ENCODE results near the gene CYTH2. TPM values are rescaled to one million over a fixed set of nuclear protein-coding genes. Genes with fewer than 3 reads are reported as not detected.

CYTH2 gene
- total RNA-seq, 1 donor from 2014 or later = 36.6 TPM

DNA sequence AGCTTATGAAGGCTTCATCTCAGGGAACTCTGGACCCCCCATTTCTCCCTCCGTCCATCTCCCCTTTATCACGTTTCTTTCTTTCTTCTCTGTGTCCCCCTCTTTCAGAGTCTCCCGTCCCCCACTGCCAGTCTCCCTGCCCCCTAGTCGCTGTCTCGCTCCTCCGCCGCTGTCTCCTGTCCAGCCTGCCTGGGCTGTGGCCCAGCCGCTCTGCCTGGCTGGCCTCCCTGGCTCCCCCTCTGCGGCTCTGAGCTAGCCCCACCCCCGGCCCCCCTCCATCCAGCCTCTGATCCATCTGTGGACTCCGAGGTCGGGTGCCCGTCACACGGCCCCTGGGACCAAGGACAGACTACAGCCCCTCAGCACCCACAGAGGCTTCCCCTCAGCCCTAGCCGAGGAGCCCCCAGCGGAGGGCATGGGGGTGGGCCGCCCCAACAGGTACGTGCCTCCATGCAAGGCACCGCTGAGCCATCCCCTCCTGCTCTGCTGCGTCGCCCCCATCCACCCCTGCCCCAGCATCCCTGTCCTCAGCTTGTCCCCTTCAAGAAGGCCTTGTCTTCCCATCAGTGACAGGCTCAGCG, 14.9 kb upstream of the CYTH2 start:
- no peak for FAIRE-seq
- Histone ChIP-seq H3K36me3 (ENCODE audit: control insufficient read depth, insufficient read depth, low read length) (peaks cover 49% of the 10 kb centered on the region), H3K27me3 (ENCODE audit: control insufficient read depth, insufficient read depth, low read length) (no peaks in the 10 kb centered on the region), H3K4me3 (ENCODE audit: low read depth, low read length) (no peak overlapping the region)
- no peak for DNase-seq (ENCODE audit: low read depth)
- TF ChIP-seq, protein P1, sequence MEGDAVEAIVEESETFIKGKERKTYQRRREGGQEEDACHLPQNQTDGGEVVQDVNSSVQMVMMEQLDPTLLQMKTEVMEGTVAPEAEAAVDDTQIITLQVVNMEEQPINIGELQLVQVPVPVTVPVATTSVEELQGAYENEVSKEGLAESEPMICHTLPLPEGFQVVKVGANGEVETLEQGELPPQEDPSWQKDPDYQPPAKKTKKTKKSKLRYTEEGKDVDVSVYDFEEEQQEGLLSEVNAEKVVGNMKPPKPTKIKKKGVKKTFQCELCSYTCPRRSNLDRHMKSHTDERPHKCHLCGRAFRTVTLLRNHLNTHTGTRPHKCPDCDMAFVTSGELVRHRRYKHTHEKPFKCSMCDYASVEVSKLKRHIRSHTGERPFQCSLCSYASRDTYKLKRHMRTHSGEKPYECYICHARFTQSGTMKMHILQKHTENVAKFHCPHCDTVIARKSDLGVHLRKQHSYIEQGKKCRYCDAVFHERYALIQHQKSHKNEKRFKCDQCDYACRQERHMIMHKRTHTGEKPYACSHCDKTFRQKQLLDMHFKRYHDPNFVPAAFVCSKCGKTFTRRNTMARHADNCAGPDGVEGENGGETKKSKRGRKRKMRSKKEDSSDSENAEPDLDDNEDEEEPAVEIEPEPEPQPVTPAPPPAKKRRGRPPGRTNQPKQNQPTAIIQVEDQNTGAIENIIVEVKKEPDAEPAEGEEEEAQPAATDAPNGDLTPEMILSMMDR (IDR thresholded peaks at IDR 0.05; ENCODE audit: insufficient read depth, low read length, severe bottlenecking) = no peak

DNA sequence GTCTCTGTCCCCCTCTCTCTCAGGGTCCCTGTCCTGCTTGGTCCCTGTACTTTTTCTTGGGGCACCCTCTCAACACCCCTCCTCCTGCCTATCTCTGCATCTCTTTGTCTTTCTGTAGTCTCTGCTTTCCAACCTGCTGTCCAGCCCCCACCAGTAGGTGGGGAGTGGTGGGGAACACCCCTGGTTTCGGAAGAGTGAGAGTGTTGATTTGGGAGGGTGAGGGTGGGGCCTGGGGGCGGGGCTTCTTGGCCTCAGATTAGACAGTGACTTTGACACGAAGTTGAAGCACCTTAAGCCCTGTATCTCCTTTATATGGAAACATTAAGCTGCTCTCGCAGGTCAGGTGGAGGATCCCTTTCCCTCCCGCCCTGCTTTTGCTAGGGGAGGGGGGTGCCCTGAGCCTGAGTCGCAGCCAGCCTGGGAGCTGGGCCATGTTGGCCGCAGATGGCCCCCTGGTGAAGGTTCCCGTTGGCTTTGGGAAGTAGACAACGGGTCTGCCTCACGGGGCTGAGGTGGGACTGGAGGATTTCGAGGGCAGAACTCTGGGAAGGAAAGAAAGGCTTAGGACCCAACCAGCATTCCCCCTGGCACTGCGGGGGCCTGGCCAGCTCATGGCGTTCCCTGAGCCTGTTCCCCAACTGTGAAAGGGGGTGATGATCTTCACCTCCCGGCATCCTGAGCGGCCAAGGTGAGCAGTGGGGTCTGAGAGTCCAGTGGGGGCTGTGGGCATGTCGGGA, 13.8 kb upstream of the CYTH2 start, which contains the start of gene KCNJ14:
Gene KCNJ14 (plus strand): TSS at position 404 of the 737 bp plus-strand sequence. CDS start 6,151 bp downstream, outside the sequence.
- TF ChIP-seq, protein P1 (IDR thresholded peaks at IDR 0.05; ENCODE audit: insufficient read depth, low read length, severe bottlenecking) = no peak
- FAIRE-seq = no peak
- no peak within 1 kb of the TSS for H3K4me3 ChIP-seq (ENCODE audit: low read depth, low read length)

DNA sequence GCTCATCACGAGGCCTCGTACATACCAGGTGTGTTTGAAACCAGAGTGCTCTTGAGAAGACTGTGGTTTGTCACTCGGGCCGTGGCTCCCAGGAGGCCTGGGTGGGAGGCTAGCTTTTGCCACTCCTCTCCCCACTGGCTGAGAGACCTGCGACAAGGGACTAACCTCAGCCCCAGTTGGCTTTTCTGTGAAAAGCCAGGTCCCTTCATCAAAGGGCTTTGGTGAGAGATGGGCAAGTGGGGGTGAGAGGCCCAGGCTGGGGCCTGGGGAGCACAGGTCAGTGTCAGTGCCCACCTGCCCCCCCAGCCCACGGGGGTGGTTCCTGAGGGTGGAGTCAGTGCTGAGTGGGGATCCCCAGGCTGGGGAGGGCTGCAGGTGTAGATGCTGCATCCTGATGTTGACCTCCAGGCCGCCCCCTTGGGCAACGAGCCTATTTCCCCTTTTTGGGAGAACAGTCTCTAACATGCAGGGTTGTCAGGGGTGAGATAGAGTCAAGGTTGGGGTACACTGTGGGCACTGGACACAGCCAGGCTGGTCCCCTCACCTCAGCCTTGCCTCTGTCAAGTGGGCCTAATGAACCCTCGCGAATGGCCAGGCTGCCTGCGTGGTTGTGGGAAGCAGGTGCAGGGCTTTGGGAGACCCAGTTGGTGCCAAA, 13.1 kb upstream of the CYTH2 start:
- H3K36me3 ChIP-seq (ENCODE audit: control insufficient read depth, insufficient read depth, low read length) = peaks cover 36% of the 10 kb centered on the region
- H3K4me3 ChIP-seq (ENCODE audit: low read depth, low read length) = no peak overlapping the region
- H3K27me3 ChIP-seq (ENCODE audit: control insufficient read depth, insufficient read depth, low read length) = no peaks in the 10 kb centered on the region
- DNase-seq (ENCODE audit: low read depth) (no peak), FAIRE-seq (no peak)
- TF ChIP-seq, protein P1 (IDR thresholded peaks at IDR 0.05; ENCODE audit: insufficient read depth, low read length, severe bottlenecking) = no peak

More for the DNA sequence above, 13.8 kb upstream of the CYTH2 start, which contains the start of gene KCNJ14:
- H3K27me3 ChIP-seq (ENCODE audit: control insufficient read depth, insufficient read depth, low read length) = no peaks in the 10 kb centered on the region
- no peak for DNase-seq (ENCODE audit: low read depth)
- H3K36me3 ChIP-seq (ENCODE audit: control insufficient read depth, insufficient read depth, low read length) = peaks cover 41% of the 10 kb centered on the region

DNA sequence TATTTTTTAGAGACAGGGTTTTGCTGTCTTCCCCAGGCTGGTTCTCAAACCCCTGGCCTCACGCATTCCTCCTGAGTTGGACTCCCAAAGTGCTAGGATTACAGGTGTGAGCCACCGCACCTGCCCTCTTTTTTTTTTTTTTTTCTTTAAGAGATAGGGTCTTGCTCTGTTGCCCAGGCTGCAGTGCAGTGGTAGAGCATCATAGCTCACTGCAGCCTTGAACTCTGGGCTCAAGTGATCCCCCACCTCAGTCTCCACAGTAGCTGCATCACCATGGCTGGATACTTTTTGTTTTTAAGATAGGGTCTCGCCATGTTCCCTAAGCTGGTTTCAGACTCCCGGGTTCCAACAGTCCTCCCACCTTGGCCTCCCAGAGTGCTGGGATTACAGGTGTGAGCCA, 12.3 kb upstream of the CYTH2 start:
- TF ChIP-seq, protein P1 (IDR thresholded peaks at IDR 0.05; ENCODE audit: insufficient read depth, low read length, severe bottlenecking) = no peak
- H3K4me3 ChIP-seq (ENCODE audit: low read depth, low read length) = no peak overlapping the region
- peaks cover 30% of the 10 kb centered on the region for H3K36me3 ChIP-seq (ENCODE audit: control insufficient read depth, insufficient read depth, low read length)
- FAIRE-seq (no peak), DNase-seq (ENCODE audit: low read depth) (no peak)
- no peaks in the 10 kb centered on the region for H3K27me3 ChIP-seq (ENCODE audit: control insufficient read depth, insufficient read depth, low read length)

DNA sequence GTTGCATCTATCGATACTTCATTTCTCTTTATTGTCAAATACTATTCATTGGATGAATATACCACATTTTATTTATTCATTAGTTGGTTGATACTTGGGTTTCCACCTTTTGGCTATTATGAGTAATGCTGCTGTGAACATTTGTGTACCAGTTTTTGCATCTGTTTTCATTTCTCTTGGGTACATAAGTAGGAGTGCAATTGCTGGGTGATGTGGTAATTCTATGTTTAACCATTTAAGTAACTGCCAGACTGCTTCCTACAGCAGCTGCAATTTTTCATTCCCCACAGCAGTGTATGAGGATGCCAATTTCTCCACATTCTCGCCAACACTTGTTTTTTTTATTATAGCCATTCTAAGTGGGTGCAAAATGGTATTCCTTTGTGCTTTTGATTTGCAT, 11.2 kb upstream of the CYTH2 start:
- Histone ChIP-seq H3K4me3 (ENCODE audit: low read depth, low read length) (no peak overlapping the region), H3K27me3 (ENCODE audit: control insufficient read depth, insufficient read depth, low read length) (no peaks in the 10 kb centered on the region), H3K36me3 (ENCODE audit: control insufficient read depth, insufficient read depth, low read length) (peaks cover 23% of the 10 kb centered on the region)
- FAIRE-seq (no peak), DNase-seq (ENCODE audit: low read depth) (no peak)
- TF ChIP-seq, protein P1 (IDR thresholded peaks at IDR 0.05; ENCODE audit: insufficient read depth, low read length, severe bottlenecking) = no peak

All from bronchial epithelial cell (primary cell).